GM18861 (cell line): ENCODE measurements around the gene ZCCHC24.
"Not testable (repeated sequence)": the region's sequence is repeated elsewhere in the genome, so short reads cannot be mapped to it uniquely, and the experiment has no call there.

ENCODE experiments used
- ATAC-seq: cut with Tn5 transposase; IDR thresholded peaks from one replicate; pipeline ENCODE4 v1.9.1; 2021; ENCODE audit not compliant: unreplicated experiment

ZCCHC24 gene

DNA sequence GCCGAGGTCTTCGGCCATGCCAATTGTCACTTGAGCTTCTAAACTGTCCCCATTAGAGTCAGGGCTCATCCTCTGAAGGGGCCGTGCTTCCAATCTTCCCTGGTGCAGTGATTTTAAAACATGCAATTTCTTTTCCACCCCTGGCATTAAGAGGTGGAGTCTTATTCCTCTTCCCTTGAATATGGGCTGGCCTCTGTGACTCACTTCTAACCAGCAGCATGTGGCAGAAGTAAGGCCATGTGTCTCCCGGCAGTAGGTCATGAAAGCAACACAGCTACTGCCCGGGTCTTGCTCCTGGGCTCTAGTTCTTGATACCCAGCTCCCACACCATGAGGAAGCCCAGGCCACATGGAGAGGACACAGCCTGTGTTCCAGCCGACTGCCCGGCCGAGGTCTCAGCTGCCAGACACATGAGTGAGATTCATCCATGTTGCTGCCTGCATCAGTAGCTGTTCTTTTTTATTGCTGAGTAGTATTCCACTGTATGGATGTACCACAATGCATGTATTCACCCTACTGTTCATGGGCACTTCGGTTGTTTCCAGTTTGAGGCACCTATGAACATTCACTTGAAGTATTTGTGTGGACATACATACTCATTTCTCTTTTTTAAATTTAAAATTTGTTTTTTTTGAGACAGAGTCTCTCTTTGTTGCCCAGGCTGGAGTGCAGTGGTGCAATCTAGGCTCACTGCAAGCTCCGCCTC lies 112.7 kb downstream of the ZCCHC24 start:
- ATAC-seq: not testable (repeated sequence)
